Heart left ventricle (tissue), 16 donors: ENCODE results near the gene SERPINF2. TPM values are rescaled to one million over a fixed set of nuclear protein-coding genes. Genes with fewer than 3 reads are reported as not detected.

Experiments used
- ATAC-seq, 4 donors: fragments of 200-7000 bp; cut with Tn5 transposase; one replicate each; pipeline ENCODE4 v1.9.1; 2020 to 2022; ENCODE audit warnings: moderate library complexity in 4 of 4, mild to moderate bottlenecking in 3 of 4, moderate number of reproducible peaks in 1 of 4
- DNase-seq, 5 donors: peaks; one replicate each; pipeline ENCODE4 v3.0.0-alpha.2; 2020
- H3K27ac ChIP-seq, 12 donors: fragments of 200-600 bp; sonication (generic) in 4 of 12; one replicate each; pipeline versions ENCODE4 v1.5.0 to v1.8.0; 2016 to 2022; ENCODE audit warnings: mild to moderate bottlenecking in 2 of 12
- H3K27me3 ChIP-seq, 9 donors: fragments of 200-600 bp; sonication (generic) in 2 of 9; one replicate each; pipeline versions ENCODE4 v1.5.1 to v1.8.0; 2016 to 2022; ENCODE audit warnings: mild to moderate bottlenecking in 3 of 9
- H3K36me3 ChIP-seq, 9 donors: fragments of 200-600 bp; sonication (generic) in 2 of 9; one replicate each; pipeline versions ENCODE4 v1.5.0 to v1.8.0; 2018 to 2022; ENCODE audit warnings: mild to moderate bottlenecking in 2 of 9
- H3K4me1 ChIP-seq, 12 donors: fragments of 200-600 bp; sonication (generic) in 4 of 12; one replicate each; pipeline versions ENCODE4 v1.5.0 to v1.8.0; 2016 to 2022; ENCODE audit warnings: mild to moderate bottlenecking in 3 of 12
- H3K4me3 ChIP-seq, 12 donors: fragments of 200-600 bp; sonication (generic) in 4 of 12; one replicate each; pipeline versions ENCODE4 v1.5.0 to v1.8.0; 2017 to 2022; ENCODE audit warnings: mild to moderate bottlenecking in 9 of 12, moderate library complexity in 4 of 12
- H3K9me3 ChIP-seq, 12 donors: fragments of 200-600 bp; sonication (generic) in 4 of 12; one replicate each; pipeline versions ENCODE4 v1.5.0 to v1.8.0; 2016 to 2022; ENCODE audit warnings: mild to moderate bottlenecking in 1 of 12
- POLR2A ChIP-seq, 2 donors: fragments of 450-650 bp; IDR thresholded peaks; one replicate each; pipeline ENCODE4 v1.6.1; 2017; ENCODE audit warnings: antibody characterized with exemption in 2 of 2, mild to moderate bottlenecking in 2 of 2, moderate library complexity in 2 of 2
- WGBS, 4 donors: extraction: QIAGEN DNeasy Blood & Tissue Kit in 2 of 4; methylation state at CpG; one replicate each; pipeline versions ENCODE4 v1.1.5 to v1.1.7; 2013 to 2018; 5-methylcytosine and 5-hydroxymethylcytosine counted together
- intact Hi-C, 10 donors: fragments of 100-400 bp; cut with DNase I; formaldehyde crosslinking; loops; one replicate each; pipeline versions ENCODE4 v1.11.1 to v1.14.2; 2022
- polyA plus RNA-seq, 2 donors: library from polyadenylated mRNA; stranded (reverse); fragments of 200-250 nt; gene quantifications; one replicate each; pipeline ENCODE4 v1.2.3, GENCODE V29; 2013
- total RNA-seq, 9 donors: library from RNA; depleted of rRNA in 2 of 9; stranded (reverse); fragments of >200 nt in 2 of 9; fragmentation: NEBNext Ultra II Directional in 3 of 9; extraction: Animal tissue kit (Norgen Biotek cat#: 25700) in 3 of 9; gene quantifications; one replicate each; pipeline versions ENCODE4 v1.1.0 to v1.2.4, GENCODE V29; 2016 to 2023
- TF ChIP-seq, protein P1 (sequence below), 12 donors: fragments of 200-600 bp; sonication (generic) in 4 of 12; IDR thresholded peaks; one replicate each; pipeline versions ENCODE4 v1.5.0 to v1.8.0; 2018 to 2022; ENCODE audit warnings: antibody characterized with exemption in 12 of 12, mild to moderate bottlenecking in 5 of 12
- donor health status: ischemic (EF 13 %, LVEDD 7.1; RV severe dilation, severe dysfunction).
- donor health status: healthy with polysubstance abuse.
- donor health status: DM: no; HTN: yes; CAD: no.
- donor health status: DM: no; HTN: no; CAD: no.
- donor health status: ischemic (EF 25% LVEDD 6.9; RV normal size, moderate dysfunction).
- donor health status: ischemic (EF 25% LVEDD 5.7; RV mildly dilated, moderate dysfunction).
- donor health status: healthy.
- donor health status: DM: yes; HTN: yes; CAD: no.
- donor health status: ischemic (EF 35%, LVEDD 5.7; RV mildly dilated, moderate dysfunction).
- donor health status: nonischemic (EF 11% LVEDD 7.7; RV severe dilation, severe dysfunction).
- donor health status: DM: yes; HTN: yes; CAD: no.
- donor health status: PGD.
- donor health status: ischemic (EF 29% LVEDD 5.4; RV normal size, mild dysfunction).
- donor health status: nonischemic (EF 23%, LVEDD 6.1; RV moderate dilation, normal function).

SERPINF2 gene
- total and polyA plus RNA-seq, 11 donors, result 0.25 to 1.8 (median 0.77) TPM; not detected in 1

DNA sequence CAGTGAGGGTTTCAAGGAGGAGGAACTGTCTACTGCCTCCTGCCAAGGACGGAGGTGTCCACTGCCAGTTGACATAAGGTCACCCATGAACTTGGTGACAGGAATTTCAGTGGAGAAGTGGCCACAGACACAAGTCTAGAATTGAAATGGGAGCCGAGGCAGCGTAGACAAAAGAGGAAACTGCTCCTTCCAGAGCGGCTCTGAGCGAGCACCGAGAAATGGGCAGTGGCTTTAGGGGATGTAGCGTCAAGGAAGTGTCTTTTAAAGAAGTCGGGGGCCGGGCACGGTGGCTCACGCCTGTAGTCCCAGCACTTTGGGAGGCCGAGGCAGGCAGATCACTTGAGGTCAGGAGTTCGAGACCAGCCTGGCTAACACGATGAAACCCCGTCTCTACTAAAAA, 16.1 kb downstream of the SERPINF2 start:
- Histone ChIP-seq H3K4me3 (no peak overlapping the region), H3K4me1 (peaks cover 0 to 33% (median 3%) of the 10 kb centered on the region in 12 donors), H3K9me3 (no peaks in the 10 kb centered on the region), H3K27ac (peak overlapping the region in 1 of 12 donors; percentile 64), H3K27me3 (no peaks in the 10 kb centered on the region), H3K36me3 (no peaks in the 10 kb centered on the region)
- DNase-seq (peak in 2 of 5 donors; percentile 54 to 72), ATAC-seq (no peak)
- 60 to 70% (median 64%) methylated on average over 15 of the region's 15 CpGs for WGBS, 4 donors
- TF ChIP-seq POLR2A (IDR thresholded peaks at IDR 0.05), result no peak
- TF ChIP-seq, protein P1, sequence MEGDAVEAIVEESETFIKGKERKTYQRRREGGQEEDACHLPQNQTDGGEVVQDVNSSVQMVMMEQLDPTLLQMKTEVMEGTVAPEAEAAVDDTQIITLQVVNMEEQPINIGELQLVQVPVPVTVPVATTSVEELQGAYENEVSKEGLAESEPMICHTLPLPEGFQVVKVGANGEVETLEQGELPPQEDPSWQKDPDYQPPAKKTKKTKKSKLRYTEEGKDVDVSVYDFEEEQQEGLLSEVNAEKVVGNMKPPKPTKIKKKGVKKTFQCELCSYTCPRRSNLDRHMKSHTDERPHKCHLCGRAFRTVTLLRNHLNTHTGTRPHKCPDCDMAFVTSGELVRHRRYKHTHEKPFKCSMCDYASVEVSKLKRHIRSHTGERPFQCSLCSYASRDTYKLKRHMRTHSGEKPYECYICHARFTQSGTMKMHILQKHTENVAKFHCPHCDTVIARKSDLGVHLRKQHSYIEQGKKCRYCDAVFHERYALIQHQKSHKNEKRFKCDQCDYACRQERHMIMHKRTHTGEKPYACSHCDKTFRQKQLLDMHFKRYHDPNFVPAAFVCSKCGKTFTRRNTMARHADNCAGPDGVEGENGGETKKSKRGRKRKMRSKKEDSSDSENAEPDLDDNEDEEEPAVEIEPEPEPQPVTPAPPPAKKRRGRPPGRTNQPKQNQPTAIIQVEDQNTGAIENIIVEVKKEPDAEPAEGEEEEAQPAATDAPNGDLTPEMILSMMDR (IDR thresholded peaks at IDR 0.05), result no peak
- intact Hi-C loops, result no loop called here

DNA sequence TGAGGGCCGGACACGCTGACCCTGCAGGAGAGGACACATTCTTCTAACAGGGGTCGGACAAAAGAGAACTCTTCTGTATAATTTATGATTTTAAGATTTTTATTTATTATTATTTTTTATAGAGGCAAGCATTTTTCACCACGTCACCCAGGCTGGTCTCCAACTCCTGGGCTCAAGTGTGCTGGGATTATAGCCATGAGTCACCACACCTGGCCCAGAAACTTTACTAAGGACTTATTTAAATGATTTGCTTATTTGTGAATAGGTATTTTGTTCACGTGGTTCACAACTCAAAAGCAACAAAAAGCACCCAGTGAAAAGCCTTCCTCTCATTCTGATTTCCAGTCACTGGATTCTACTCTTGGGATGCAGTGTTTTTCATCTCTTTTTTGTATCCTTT, 16.9 kb downstream of the SERPINF2 start:
- WGBS, 4 donors, result 85 to 93% (median 89%) methylated on average over 5 of the region's 5 CpGs
- H3K27ac ChIP-seq, result peak overlapping the region in 1 of 12 donors; percentile 64

DNA sequence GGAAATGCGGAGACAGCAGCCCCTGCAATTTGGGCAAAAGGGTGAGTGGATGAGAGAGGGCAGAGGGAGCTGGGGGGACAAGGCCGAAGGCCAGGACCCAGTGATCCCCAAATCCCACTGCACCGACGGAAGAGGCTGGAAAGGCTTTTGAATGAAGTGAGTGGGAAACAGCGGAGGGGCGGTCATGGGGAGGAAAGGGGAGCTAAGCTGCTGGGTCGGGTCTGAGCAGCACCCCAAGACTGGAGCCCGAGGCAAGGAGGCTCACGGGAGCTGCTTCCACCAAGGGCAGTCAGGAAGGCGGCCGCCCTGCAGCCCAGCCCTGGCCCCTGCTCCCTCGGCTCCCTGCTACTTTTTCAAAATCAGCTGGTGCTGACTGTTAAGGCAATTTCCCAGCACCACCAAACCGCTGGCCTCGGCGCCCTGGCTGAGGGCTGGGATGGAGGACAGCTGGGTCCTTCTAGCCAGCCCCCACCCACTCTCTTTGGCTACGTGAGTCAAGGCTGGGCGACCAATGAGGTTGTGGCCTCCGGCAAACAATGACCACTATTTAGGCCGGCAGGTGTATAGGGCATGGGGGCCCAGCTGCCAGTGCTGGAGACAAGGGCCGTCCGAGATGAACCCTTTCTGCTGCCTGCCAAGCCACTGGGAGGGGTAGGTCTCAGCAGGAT, 19.7 kb downstream of the SERPINF2 start:
- H3K4me1 ChIP-seq, result peaks cover 0 to 61% (median 11%) of the 10 kb centered on the region in 12 donors
- peaks cover 0 to 5% (median 0%) of the 10 kb centered on the region in 9 donors for H3K36me3 ChIP-seq
- H3K27ac ChIP-seq, result peak overlapping the region; percentile 52 to 89 (median 82)
- TF ChIP-seq, protein P1 (IDR thresholded peaks at IDR 0.05), result no peak
- TF ChIP-seq POLR2A (IDR thresholded peaks at IDR 0.05), result no peak
- DNase-seq (peak; percentile 54 to 82 (median 76)), ATAC-seq (peak; percentile 50 to 75 (median 70))
- intact Hi-C loops, result no loop called here
- no peaks in the 10 kb centered on the region for H3K27me3 ChIP-seq
- no peaks in the 10 kb centered on the region for H3K9me3 ChIP-seq
- WGBS, 4 donors, result 63 to 74% (median 67%) methylated on average over 17 to 21 of the region's 21 CpGs
- peak overlapping the region in 11 of 12 donors; percentile 21 to 68 (median 53) for H3K4me3 ChIP-seq

More for the DNA sequence above, 16.9 kb downstream of the SERPINF2 start:
- intact Hi-C loops, result no loop called here
- no peak for TF ChIP-seq POLR2A (IDR thresholded peaks at IDR 0.05)
- TF ChIP-seq, protein P1 (IDR thresholded peaks at IDR 0.05), result no peak
- Histone ChIP-seq H3K36me3 (no peaks in the 10 kb centered on the region), H3K27me3 (no peaks in the 10 kb centered on the region), H3K4me1 (peaks cover 0 to 39% (median 9%) of the 10 kb centered on the region in 12 donors), H3K4me3 (no peak overlapping the region), H3K9me3 (no peaks in the 10 kb centered on the region)
- DNase-seq (no peak), ATAC-seq (no peak)
